Spleen (tissue), 11 donors: ENCODE results near the gene AKAP13. TPM values are rescaled to one million over a fixed set of nuclear protein-coding genes. Genes with fewer than 3 reads are reported as not detected.

ENCODE experiments used
- DNase-seq: peaks from one replicate; pipeline ENCODE4 v3.0.0-alpha.2; 2020
- H3K27ac ChIP-seq, 8 donors: fragments of 200-600 bp; sonication (generic) in 7 of 8; 1 replicate in 4 of 8; 2 replicates in 4 of 8; pipeline versions ENCODE4 v1.5.0 to v1.8.0; 2016 to 2021; ENCODE audit warnings: inconsistent platforms in 4 of 8, mild to moderate bottlenecking in 4 of 8, moderate library complexity in 1 of 8
- H3K27me3 ChIP-seq, 7 donors: fragments of 200-600 bp; sonication (generic) in 6 of 7; replicated peaks in 1 of 7; 1 replicate in 4 of 7; 2 replicates in 3 of 7; pipeline versions ENCODE4 v1.5.0 to v1.8.0; 2016 to 2021; ENCODE audit warnings: inconsistent platforms in 3 of 7, mild to moderate bottlenecking in 1 of 7
- H3K36me3 ChIP-seq, 6 donors: fragments of 200-600 bp; sonication (generic) in 5 of 6; 1 replicate in 4 of 6; 2 replicates in 2 of 6; pipeline versions ENCODE4 v1.5.0 to v1.8.0; 2016 to 2021; ENCODE audit warnings: inconsistent platforms in 2 of 6
- H3K4me1 ChIP-seq, 6 donors: fragments of 200-600 bp; sonication (generic) in 5 of 6; 1 replicate in 3 of 6; 2 replicates in 3 of 6; pipeline versions ENCODE4 v1.5.0 to v1.8.0; 2016 to 2021; ENCODE audit warnings: inconsistent platforms in 3 of 6
- H3K4me3 ChIP-seq, 8 donors: fragments of 200-600 bp; sonication (generic) in 7 of 8; 1 replicate in 4 of 8; 2 replicates in 4 of 8; pipeline versions ENCODE4 v1.5.0 to v1.8.0; 2016 to 2021; ENCODE audit warnings: inconsistent platforms in 4 of 8, mild to moderate bottlenecking in 4 of 8, moderate library complexity in 2 of 8
- H3K9me3 ChIP-seq, 8 donors: fragments of 200-600 bp; sonication (generic) in 7 of 8; 1 replicate in 4 of 8; 2 replicates in 4 of 8; pipeline versions ENCODE4 v1.5.0 to v1.8.0; 2016 to 2021; ENCODE audit warnings: inconsistent platforms in 4 of 8
- POLR2A ChIP-seq, 3 donors: fragments of 450-650 bp; IDR thresholded peaks; one replicate each; pipeline ENCODE4 v1.5.1; 2017; ENCODE audit warnings: antibody characterized with exemption in 3 of 3, mild to moderate bottlenecking in 1 of 3
- POLR2AphosphoS5 ChIP-seq, 3 donors: sonication (generic); formaldehyde crosslinking; IDR thresholded peaks; one replicate each; pipeline ENCODE4 v1.5.1; 2017; ENCODE audit warnings: antibody characterized with exemption in 3 of 3
- whole genome bisulfite sequencing, 5 donors: extraction: QIAGEN DNeasy Blood & Tissue Kit in 3 of 5; methylation state at CpG; one replicate each; pipeline versions ENCODE4 v1.1.5 to v1.1.7; 2013 to 2018; 5-methylcytosine and 5-hydroxymethylcytosine counted together
- intact Hi-C: fragments of 100-400 bp; cut with DNase I; formaldehyde crosslinking; loops from one replicate; pipeline ENCODE4 v1.15.0; 2023; ENCODE audit warnings: low total_unique reads
- polyA plus RNA-seq, 3 donors: library from polyadenylated mRNA; stranded (reverse); fragments of 200-250 nt; gene quantifications; one replicate each; pipeline ENCODE4 v1.2.1, GENCODE V29; 2013
- total RNA-seq, 7 donors: library from RNA; depleted of rRNA in 3 of 7; stranded (reverse); fragments of >200 nt in 3 of 7; fragmentation: NEBNext Ultra II Directional in 4 of 7; extraction: Animal tissue kit (Norgen Biotek cat#: 25700) in 4 of 7; gene quantifications; one replicate each; pipeline versions ENCODE4 v1.1.0 to v1.2.1, GENCODE V29; 2016 to 2021
- TF ChIP-seq, protein P1 (sequence below), 11 experiments: fragments of 200-600 bp in 7 of 11; fragments of 450-650 bp in 4 of 11; sonication (generic) in 4 of 11; IDR thresholded peaks in 8 of 11; conservative IDR thresholded peaks in 3 of 11; 1 replicate in 7 of 11; 2 replicates in 4 of 11; pipeline versions ENCODE4 v1.4.0 to v1.8.0; 2016 to 2021; ENCODE audit warnings: antibody characterized with exemption in 11 of 11, inconsistent platforms in 4 of 11, mild to moderate bottlenecking in 1 of 11
- donor health status: healthy with polysubstance abuse.
- donor health status: DM: no; HTN: no; CAD: no; lungs with moderate emphysema.
- donor health status: DM: no; HTN: no; CAD: no.
- donor health status: Bipolar disorder and iron deficiency.
- donor health status: healthy.
- donor health status: DM: no; HTN: no; CAD: no.
- donor health status: DM: yes; HTN: yes; CAD: no.

The AKAP13 gene
- total and polyA plus RNA-seq, 10 donors, result 35.4 to 413 (median 260) TPM

DNA sequence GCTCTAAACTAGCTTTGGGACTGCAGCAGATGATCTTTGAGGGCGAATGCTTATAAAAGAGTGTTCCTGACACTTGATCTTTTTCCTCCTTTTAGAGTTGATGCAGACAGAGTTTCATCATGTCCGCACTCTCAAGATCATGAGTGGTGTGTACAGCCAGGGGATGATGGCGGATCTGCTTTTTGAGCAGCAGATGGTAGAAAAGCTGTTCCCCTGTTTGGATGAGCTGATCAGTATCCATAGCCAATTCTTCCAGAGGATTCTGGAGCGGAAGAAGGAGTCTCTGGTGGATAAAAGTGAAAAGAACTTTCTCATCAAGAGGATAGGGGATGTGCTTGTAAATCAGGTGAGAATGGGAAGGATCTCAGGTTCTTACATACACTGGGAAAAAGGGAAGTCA lies 338.6 kb downstream of the AKAP13 start:
- peak overlapping the region in 3 of 8 donors; percentile 13 to 49 (median 15) for H3K27ac ChIP-seq
- no peak for DNase-seq
- WGBS, 5 donors, result 97 to 100% (median 98%) methylated on average over 4 of the region's 4 CpGs
- no peaks in the 10 kb centered on the region for H3K27me3 ChIP-seq
- TF ChIP-seq POLR2AphosphoS5 (IDR thresholded peaks at IDR 0.05) (no peak), POLR2A (IDR thresholded peaks at IDR 0.05) (no peak)
- TF ChIP-seq, protein P1, sequence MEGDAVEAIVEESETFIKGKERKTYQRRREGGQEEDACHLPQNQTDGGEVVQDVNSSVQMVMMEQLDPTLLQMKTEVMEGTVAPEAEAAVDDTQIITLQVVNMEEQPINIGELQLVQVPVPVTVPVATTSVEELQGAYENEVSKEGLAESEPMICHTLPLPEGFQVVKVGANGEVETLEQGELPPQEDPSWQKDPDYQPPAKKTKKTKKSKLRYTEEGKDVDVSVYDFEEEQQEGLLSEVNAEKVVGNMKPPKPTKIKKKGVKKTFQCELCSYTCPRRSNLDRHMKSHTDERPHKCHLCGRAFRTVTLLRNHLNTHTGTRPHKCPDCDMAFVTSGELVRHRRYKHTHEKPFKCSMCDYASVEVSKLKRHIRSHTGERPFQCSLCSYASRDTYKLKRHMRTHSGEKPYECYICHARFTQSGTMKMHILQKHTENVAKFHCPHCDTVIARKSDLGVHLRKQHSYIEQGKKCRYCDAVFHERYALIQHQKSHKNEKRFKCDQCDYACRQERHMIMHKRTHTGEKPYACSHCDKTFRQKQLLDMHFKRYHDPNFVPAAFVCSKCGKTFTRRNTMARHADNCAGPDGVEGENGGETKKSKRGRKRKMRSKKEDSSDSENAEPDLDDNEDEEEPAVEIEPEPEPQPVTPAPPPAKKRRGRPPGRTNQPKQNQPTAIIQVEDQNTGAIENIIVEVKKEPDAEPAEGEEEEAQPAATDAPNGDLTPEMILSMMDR (IDR thresholded peaks at IDR 0.05 in 8 of 11, conservative IDR thresholded peaks at IDR 0.05 in 3 of 11), result no peak
- H3K36me3 ChIP-seq, result peaks cover 0 to 100% (median 97%) of the 10 kb centered on the region in 6 donors
- peaks cover 0 to 43% (median 8%) of the 10 kb centered on the region in 6 donors for H3K4me1 ChIP-seq
- intact Hi-C loops, result no loop called here
- no peaks in the 10 kb centered on the region for H3K9me3 ChIP-seq
- no peak overlapping the region for H3K4me3 ChIP-seq

DNA sequence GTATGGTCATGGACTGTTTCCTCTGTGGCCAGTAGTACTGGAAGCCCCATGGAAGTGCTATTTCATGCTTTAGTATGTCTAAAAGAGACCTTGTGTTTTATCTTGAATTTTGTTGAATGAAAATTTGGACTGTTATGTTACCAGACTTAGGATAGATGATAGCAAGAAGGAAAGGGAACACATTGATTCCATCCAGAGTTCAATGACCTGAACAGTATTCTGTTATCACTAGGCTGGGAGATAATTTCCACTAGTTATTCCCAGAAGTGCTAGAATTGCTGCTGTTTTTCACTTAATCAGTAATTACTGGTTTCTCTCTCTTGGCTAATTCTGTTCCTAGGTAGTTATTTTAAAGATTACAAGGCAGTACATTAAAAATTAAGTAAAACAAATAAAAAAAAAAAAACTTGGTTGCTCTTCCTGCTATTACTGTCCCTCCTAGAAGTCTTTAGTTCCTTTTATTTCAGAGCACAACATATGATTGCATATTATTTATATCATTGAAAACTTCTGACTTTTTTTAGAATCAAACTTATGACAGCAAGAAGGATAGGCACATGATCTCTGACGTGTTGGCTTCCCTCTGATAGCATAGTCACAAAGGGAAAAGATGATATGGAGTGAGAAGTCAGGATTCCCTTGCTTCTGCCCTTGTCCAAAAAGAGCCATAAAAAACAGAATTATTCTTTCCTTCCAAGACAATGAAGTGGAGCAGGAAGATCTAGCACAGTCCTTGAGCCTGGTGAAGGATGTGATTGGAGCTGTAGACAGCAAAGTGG lies 342.2 kb downstream of the AKAP13 start:
- Histone ChIP-seq H3K27ac (peak overlapping the region in 4 of 8 donors; percentile 5 to 69 (median 41)), H3K9me3 (no peaks in the 10 kb centered on the region), H3K4me1 (peaks cover 0 to 47% (median 17%) of the 10 kb centered on the region in 6 donors), H3K36me3 (peaks cover 0 to 100% (median 98%) of the 10 kb centered on the region in 6 donors), H3K27me3 (no peaks in the 10 kb centered on the region), H3K4me3 (no peak overlapping the region)
- TF ChIP-seq, protein P1 (IDR thresholded peaks at IDR 0.05 in 8 of 11, conservative IDR thresholded peaks at IDR 0.05 in 3 of 11), result no peak
- TF ChIP-seq POLR2AphosphoS5 (IDR thresholded peaks at IDR 0.05) (no peak), POLR2A (IDR thresholded peaks at IDR 0.05) (no peak)
- intact Hi-C loops, result no loop called here
- no peak for DNase-seq
- 62 to 83% (median 75%) methylated on average over 1 of the region's 1 CpG for WGBS, 5 donors

DNA sequence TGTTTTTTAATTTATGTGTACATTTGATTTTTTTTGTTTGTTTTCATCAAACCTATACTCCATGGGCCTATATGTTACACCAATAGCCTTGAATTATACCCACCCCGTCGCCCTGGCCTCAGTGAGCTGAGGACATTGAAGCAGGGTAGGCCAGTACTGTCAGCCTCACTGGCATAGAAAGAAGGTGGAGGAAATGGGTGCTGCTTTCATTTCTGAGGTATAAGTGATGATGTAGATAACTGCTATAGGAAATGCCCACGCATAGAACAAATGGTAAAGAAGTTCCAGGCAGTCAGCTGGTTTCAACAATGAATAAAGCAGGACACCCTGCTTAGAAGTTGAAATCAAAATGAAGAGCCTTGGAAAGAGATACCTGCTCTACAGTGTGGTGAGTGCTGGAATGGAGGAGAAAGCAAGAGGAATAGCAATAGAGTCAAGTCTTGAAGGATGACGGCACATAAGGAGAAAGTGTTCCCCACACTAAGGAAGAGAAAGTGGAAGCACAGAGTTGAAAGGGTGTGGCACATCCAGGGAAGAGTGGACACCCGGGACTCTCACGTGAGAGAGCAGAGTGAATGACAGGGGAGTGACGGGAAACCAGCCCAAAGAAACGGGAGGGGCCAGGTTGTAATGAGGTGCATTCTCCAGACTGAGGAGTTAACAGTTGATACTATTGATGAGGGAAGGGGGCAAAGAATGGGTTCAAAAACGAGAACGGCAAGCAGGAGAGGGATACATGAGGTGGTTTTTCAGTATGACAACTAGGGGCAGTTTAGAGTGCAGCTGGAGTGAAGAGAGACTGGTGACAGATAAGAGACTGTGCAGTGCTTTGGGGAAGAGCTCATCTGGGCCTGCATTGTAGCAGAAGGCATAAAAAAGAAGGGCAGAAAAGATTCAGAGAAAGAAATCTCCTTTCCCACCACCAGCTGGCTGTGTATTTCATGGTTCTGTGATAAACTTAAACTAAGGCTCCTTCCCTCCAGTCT lies 343.9 kb downstream of the AKAP13 start:
- peaks cover 3 to 100% (median 98%) of the 10 kb centered on the region in 6 donors for H3K36me3 ChIP-seq
- no peak overlapping the region for H3K4me3 ChIP-seq
- peaks cover 0 to 39% (median 11%) of the 10 kb centered on the region in 6 donors for H3K4me1 ChIP-seq
- WGBS, 5 donors, result 59 to 63% (median 60%) methylated on average over 10 of the region's 10 CpGs
- no peaks in the 10 kb centered on the region for H3K27me3 ChIP-seq
- intact Hi-C loops, result no loop called here
- no peaks in the 10 kb centered on the region for H3K9me3 ChIP-seq
- peak in 1 of 3 donors; percentile 52 for TF ChIP-seq POLR2AphosphoS5 (IDR thresholded peaks at IDR 0.05)
- TF ChIP-seq, protein P1 (IDR thresholded peaks at IDR 0.05 in 8 of 11, conservative IDR thresholded peaks at IDR 0.05 in 3 of 11), result no peak
- TF ChIP-seq POLR2A (IDR thresholded peaks at IDR 0.05), result no peak
- peak overlapping the region in 7 of 8 donors; percentile 9 to 69 (median 44) for H3K27ac ChIP-seq
- DNase-seq, result no peak
